Measurements from ENCODE around the gene JMJD8.
"Not testable (repeated sequence)": the region's sequence is repeated elsewhere in the genome, so short reads cannot be mapped to it uniquely, and the experiment has no call there.

- TF ChIP-seq CTCF (IDR thresholded peaks at IDR 0.05; ENCODE audit: low read length), result peak; percentile 30
- TF ChIP-seq EZH2phosphoT487 (IDR thresholded peaks at IDR 0.05; ENCODE audit: low read length), result not testable (repeated sequence)
Measured at GRCh38 chr16:712740-713250, 28.7 kb upstream of the JMJD8 start.

Data from MM.1S (cell line).